GM21723 (cell line): ENCODE results near the gene MTG1.
"Not testable (repeated sequence)": the region's sequence is repeated elsewhere in the genome, so short reads cannot be mapped to it uniquely, and the experiment has no call there.

Experiments
- ATAC-seq: cut with Tn5 transposase; IDR thresholded peaks from one replicate; pipeline ENCODE4 v1.9.1; 2021; ENCODE audit warnings: mild to moderate bottlenecking, moderate library complexity; ENCODE audit not compliant: unreplicated experiment

Gene MTG1

DNA sequence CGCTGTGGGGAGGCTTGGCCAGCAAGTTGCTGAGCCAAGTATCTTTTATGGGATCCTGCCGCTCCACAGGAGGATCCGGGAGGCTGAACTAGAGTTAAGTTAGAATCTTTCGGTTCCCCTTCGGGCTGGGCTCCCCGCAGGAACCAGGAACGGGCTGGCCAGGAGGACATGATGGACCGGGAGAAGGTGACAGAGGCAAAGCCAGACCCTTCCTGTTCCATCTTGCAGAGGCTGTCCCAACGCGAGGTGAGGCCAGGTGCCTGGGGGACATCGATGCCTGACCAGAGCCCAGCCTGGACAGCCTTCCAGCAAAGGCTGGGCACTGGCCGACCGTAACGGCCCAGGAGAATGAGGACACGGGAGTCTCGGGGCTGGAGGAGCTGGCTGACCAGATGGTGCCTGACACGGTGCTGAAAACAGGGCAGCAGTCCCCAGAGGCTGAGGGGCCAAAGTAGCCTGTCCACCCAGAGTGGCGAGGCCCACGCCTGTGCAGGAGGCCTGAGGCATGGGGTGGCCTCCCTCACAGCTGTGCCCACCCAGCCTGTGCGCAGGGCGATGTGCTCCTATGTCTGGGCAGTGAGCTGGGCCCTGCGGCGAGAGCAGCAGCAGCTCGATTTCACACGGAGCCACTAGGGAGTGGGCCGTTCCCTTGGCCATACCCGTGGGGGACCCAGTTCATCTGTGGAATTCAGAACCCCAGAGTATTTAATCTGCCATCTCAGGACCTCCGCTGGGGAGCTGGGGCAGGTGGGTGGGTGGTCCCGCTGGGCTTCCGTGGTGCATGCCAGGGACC, 16.7 kb upstream of the MTG1 start:
- no peak for ATAC-seq

DNA sequence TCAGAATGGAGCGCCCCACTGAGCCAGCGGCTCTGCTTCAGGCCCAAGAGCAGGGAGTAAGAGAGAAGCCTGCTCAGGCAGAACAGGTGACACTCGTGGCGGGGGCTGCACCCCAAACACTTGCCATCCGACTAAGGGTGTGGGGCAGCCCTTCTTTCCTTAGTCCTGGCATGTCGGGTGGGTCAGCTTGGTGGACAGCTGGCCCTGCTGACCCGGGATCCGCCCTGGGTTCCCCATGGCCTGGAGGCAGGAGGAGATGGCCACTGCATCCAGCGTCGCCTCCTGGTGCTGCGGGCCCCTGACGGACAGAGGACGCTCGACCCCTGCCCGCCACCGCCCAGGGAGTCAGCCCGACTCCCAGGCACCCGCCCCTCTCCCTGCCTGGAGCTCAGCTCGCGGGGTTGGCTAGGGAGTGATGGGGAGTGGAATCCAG, 16.1 kb upstream of the MTG1 start:
- ATAC-seq, result no peak

- ATAC-seq, result peak; percentile 42
Measured at GRCh38 chr10:133378251-133379096, 15.5 kb upstream of the MTG1 start.

GRCh38 chr10:133379152-133379800, 14.7 kb upstream of the MTG1 start, which contains the start of gene PAOX:
Gene PAOX, plus strand, starts transcription at chr10:133379262. Its CDS starts 55 bp downstream, at chr10:133379317.
- peak; percentile 63 for ATAC-seq

- ATAC-seq, result peak; percentile 14
Measured at GRCh38 chr10:133379801-133380666, 13.9 kb upstream of the MTG1 start.

GRCh38 chr10:133381036-133381435, 12.9 kb upstream of the MTG1 start:
- no peak for ATAC-seq

GRCh38 chr10:133383551-133383950, 10.4 kb upstream of the MTG1 start:
- no peak for ATAC-seq

GRCh38 chr10:133384071-133384470, 9.9 kb upstream of the MTG1 start:
- ATAC-seq, result no peak

DNA sequence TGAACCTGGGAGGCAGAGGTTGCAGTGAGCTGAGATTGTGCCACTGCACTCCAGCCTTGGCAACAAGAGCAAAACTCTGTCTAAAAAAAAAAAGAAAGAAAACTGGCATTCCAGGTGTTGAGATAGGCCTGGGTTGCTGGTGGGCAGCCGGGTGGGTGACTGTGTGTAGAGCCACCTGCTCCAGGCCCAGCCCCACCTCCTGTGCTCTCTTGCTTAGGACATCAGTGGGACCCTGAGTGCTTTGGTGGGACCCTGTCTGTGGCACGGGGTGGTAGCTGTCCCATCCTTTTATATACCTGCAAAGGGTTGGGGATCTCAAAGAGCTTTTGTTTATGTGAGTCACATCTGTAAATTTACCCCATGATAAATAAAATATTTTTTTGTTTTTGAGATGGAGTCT, 8.7 kb upstream of the MTG1 start:
- ATAC-seq, result no peak

DNA sequence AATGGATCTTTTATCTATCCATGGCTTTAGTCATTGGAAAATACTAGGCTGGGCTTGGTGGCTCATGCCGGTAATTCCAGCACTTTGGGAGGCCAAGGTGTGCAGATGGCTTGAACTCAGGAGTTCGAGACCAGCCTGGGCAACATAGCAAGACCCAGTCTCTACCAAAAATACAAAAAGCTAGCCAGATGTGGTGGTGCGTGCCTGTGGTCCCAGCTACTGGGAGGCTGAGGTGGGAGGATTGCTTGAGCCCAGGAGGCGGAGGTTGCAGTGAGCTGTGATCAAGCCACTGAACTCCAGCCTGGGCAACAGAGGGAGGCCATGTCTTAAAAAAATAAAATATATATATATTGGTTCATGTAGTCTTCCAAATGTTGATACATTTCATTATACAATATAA, 7.0 kb upstream of the MTG1 start:
- not testable (repeated sequence) for ATAC-seq

- peak; percentile 4 for ATAC-seq
Measured at GRCh38 chr10:133388236-133388972, 5.6 kb upstream of the MTG1 start.

DNA sequence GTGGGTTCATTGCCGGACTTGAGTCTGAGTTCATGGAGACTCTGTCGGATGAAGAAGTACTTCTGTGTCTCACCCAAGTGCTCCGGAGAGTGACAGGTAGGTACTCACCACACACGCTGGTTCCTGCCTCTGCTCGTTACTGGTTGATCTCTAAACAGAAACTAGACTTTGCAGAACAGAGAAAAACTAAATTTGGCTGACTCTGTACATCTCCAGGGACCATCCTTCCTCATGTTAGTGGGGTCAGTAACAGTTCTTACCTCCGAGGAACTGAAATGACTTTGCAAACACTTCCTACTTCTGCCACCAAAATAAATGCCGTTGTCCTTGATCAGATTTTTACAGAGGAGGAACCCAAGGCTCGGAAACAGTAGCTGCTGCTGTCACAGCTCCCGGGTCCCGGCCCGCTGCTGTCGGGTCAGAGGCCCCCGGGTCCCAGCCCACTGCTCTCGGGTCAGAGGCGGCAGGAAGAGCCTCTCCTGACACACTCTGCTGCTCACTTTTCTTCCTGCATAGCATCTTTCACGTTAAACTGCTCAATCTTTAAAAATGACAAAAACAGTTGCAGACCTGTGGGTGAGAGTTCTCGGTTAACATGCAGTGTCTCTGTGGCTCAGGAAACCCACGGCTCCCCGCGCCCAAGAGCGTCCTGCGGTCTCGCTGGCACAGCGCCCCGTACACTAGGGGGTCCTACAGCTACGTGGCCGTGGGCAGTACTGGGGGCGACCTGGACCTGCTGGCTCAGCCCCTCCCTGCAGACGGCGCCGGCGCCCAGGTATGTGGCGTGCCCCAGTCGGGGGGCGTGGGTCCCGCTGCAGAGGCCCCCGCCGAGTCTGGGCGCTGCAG, 4.8 kb upstream of the MTG1 start:
- peak; percentile 82 for ATAC-seq

DNA sequence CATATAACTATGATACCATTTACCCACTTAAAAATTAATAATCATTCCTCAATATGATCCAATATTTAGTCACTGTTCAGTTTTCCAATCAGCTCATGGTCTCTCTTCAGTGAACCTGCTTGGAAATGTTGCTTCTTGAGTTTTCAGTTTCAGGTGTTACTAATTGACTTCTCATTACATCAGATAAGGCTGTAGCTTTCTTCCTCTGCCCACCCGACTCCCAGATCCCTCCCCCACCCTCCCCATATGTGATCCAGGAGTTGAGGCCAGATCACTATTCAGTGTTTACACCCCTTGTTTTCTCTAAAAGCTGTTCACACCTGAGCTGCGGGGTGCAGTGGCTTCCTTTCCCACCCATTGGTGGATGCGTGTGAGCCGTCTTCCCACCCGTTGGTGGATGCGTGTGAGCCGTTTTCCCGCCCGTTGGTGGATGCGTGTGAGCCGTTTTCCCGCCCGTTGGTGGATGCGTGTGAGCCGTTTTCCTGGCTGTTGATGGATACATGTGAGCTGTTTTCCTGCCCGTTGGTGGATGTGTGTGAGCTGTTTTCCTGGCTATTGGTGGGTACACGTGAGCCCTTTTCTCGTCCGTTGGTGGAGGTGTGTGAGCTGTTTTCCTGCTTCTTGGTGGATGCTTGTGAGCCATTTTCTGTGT, 3.2 kb upstream of the MTG1 start:
- no peak for ATAC-seq

DNA sequence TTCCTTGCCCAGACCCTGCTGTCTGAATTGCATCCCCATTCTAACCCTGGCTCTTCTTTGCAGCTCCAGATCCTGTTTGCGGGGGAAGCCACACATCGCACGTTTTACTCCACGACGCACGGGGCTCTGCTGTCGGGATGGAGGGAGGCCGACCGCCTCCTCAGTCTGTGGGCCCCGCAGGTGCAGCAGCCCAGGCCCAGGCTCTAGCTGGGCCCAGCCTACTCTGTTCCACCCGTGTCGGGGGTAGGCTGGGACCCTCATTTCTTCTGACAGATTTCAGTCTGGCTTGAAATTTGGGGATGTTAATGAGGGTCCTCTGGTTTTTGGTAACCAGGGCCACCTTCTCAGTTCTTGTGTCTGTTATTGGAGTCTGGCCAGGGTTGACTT, 2.7 kb upstream of the MTG1 start:
- no peak for ATAC-seq

DNA sequence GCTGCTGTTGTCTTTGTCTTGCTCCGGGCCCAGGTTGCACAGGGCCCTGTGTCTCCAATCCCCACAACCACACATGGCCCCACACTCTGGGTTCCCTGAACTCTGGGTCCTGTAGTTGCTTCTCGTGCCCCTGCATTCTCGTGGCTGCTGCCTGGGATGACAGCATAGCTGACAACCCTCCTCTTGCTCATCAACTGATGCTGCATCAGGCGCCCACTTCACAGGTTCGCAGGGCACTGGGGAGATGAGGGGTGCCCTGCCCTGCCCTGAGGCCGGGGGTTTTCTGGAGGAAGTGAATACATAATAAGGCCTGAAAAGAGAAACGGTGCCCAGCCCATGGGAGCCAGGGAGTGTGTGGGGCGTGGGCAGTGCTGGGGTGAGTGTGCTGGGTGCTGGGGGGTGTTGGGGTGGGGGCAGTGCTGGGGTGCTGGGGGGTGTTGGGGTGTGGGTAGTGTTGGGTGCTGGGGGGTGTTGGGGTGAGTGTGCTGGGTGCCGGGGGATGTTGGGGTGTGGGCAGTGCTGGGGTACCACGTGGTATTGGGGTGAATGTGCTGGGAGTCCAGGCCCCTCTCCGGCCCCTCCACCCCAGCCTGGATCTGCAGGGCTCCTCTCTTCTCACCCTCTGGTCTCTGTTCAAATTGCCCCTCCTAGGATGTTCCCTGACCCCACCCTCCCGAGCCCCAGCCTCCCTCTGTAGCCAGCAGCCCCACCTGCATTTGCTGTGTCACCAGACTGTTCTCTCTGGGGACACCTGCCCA, 2.0 kb upstream of the MTG1 start:
- no peak for ATAC-seq

DNA sequence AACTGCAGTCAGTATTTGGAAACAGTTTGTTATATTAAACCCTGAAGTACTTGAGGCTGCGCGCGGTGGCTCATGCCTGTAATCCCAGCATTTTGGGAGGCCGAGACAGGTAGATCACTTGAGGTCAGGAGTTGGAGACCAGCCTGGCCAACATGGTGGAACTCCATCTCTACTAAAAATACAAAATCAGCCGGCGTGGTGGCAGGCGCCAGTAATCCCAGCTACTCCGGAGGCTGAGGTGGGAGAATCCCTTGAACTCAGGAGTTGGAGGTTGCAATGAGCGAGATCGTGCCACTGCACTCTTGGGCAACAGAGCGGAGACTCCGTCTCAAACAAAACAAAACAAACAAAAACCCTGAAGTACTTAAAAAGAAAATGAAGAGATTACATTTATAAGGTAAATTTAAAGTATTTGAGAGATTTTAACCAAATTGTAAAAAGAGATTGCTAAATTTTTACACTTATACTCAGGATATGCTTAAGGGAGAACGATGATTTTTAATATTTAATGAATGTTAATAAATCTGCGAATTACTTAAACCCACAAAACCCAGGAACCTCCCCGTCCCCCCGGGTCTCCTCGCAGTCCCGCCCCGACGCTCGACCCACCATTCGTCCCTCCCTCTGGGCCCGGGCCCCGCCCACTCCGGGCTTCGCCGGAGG, 425 bp upstream of the MTG1 start:
- no peak for ATAC-seq

DNA sequence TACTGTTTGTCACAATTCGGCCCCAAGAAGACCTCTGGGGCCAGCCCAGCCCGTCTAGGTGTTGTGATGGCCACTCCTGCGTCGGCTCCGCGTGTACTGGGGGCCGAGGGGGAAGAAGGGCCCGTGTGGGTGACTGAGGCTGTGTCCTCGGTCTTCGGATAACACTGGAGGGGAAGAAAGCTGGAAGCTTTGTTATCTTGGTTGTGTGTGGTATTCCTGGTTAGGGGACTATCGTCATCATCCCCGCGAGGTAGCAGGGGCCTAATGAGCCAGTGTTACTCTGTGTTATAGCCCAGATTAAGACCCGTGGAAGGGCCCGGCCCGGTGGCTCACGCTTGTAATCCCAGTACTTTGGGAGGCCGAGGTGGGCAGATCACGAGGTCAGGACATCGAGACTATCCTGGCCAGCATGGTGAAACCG, 854 bp downstream of the MTG1 start:
- no peak for ATAC-seq
